OCI-LY7 (cell line): ENCODE data around the gene MACROD2.

Source experiments
- CTCF ChIP-seq: fragments of 200-600 bp; sonication (generic); conservative IDR thresholded peaks from 2 replicates; pipeline ENCODE4 v1.5.1; 2014; ENCODE audit warnings: mild to moderate bottlenecking, antibody characterized with exemption, low read length, moderate library complexity, mixed read lengths
- EZH2phosphoT487 ChIP-seq: fragments of 200-600 bp; sonication (generic); IDR thresholded peaks from 2 replicates; pipeline ENCODE4 v1.6.1; 2018; ENCODE audit warnings: low read depth, borderline replicate concordance, mild to moderate bottlenecking, mixed run types, antibody characterized with exemption, low read length, moderate library complexity, mixed read lengths

DNA sequence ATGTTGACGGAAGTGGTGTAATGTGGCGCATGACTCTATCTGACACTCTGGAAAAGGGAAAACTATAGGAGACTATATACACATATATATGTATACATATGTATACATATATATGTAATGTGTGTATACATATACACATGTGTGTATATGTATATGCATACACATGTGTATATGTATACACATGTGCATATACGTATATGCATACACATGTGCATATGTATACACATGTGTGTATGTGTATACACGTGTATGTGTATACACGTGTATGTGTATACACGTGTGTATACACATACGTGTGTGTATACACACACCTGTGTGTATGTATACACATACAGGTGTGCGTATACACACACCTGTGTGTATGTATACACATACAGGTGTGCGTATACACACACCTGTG, 1025.5 kb downstream of the MACROD2 start:
- TF ChIP-seq CTCF, result no peak
- no peak for TF ChIP-seq EZH2phosphoT487
